CD14-positive monocyte (primary cell): ENCODE results near the gene MCEE. TPM values are rescaled to one million over a fixed set of nuclear protein-coding genes. Genes with fewer than 3 reads are reported as not detected.

Experiments
- DNase-seq, 3 donors: peaks; one replicate each; pipeline ENCODE4 v3.0.0-alpha.2; 2011 to 2022
- H2AFZ ChIP-seq: 2 replicates; pipeline ENCODE4 v1.6.0; 2012; ENCODE audit warnings: mild to moderate bottlenecking, low read depth, low read length, inconsistent platforms; ENCODE audit not compliant: insufficient read depth, poor library complexity, severe bottlenecking
- H3K27ac ChIP-seq, 2 donors: 1 replicate in 1 of 2; 2 replicates in 1 of 2; pipeline ENCODE4 v1.5.1; 2012 to 2013; ENCODE audit warnings: low read length in 2 of 2, control low read depth in 1 of 2, inconsistent platforms in 1 of 2, low read depth in 1 of 2, mild to moderate bottlenecking in 1 of 2
- H3K27me3 ChIP-seq, 2 donors: one replicate each; pipeline versions ENCODE4 v1.6.0 to v1.6.1; 2011 to 2013; ENCODE audit warnings: low read length in 2 of 2; ENCODE audit not compliant: control insufficient read depth in 2 of 2, insufficient read depth in 2 of 2
- H3K36me3 ChIP-seq, 2 donors: replicated peaks in 1 of 2; 1 replicate in 1 of 2; 2 replicates in 1 of 2; pipeline versions ENCODE4 v1.5.1 to v1.6.1; 2012 to 2013; ENCODE audit warnings: low read length in 2 of 2, control low read depth in 1 of 2, inconsistent platforms in 1 of 2, mild to moderate bottlenecking in 1 of 2; ENCODE audit not compliant: insufficient read depth in 2 of 2, control insufficient read depth in 1 of 2
- H3K4me1 ChIP-seq, 2 donors: 1 replicate in 1 of 2; 2 replicates in 1 of 2; pipeline versions ENCODE4 v1.5.1 to v1.6.1; 2012 to 2013; ENCODE audit warnings: low read length in 2 of 2, control low read depth in 1 of 2, inconsistent platforms in 1 of 2, mild to moderate bottlenecking in 1 of 2, moderate library complexity in 1 of 2; ENCODE audit not compliant: insufficient read depth in 2 of 2, control insufficient read depth in 1 of 2
- H3K4me2 ChIP-seq: replicated peaks from 2 replicates; pipeline ENCODE3; 2012; ENCODE audit warnings: low read length, moderate library complexity, mild to moderate bottlenecking; ENCODE audit not compliant: poor library complexity, severe bottlenecking; ENCODE audit errors: extremely low read depth
- H3K4me3 ChIP-seq, 3 experiments: fragments of 200-600 bp in 1 of 3; sonication (generic) in 1 of 3; replicated peaks in 1 of 3; 1 replicate in 2 of 3; 2 replicates in 1 of 3; pipeline ENCODE4 v1.5.1; 2011 to 2013; ENCODE audit warnings: low read length in 3 of 3, mild to moderate bottlenecking in 3 of 3, control low read depth in 2 of 3, low read depth in 2 of 3, inconsistent platforms in 1 of 3, moderate library complexity in 1 of 3
- H3K79me2 ChIP-seq: 2 replicates; pipeline ENCODE4 v1.6.0; 2012; ENCODE audit warnings: mild to moderate bottlenecking, control low read depth, inconsistent platforms, low read length, moderate library complexity; ENCODE audit not compliant: insufficient read depth
- H3K9ac ChIP-seq: 2 replicates; pipeline ENCODE4 v1.6.0; 2017; ENCODE audit warnings: low read length, mild to moderate bottlenecking; ENCODE audit not compliant: insufficient read depth, poor library complexity, severe bottlenecking
- H3K9me3 ChIP-seq, 2 donors: replicated peaks in 1 of 2; 1 replicate in 1 of 2; 2 replicates in 1 of 2; pipeline versions ENCODE4 v1.5.1 to v1.6.1; 2012 to 2013; ENCODE audit warnings: low read length in 2 of 2, control low read depth in 1 of 2; ENCODE audit not compliant: control insufficient read depth in 1 of 2, insufficient read depth in 1 of 2
- H4K20me1 ChIP-seq: 2 replicates; pipeline ENCODE4 v1.6.0; 2012; ENCODE audit warnings: mild to moderate bottlenecking, low read length, control low read depth, moderate library complexity; ENCODE audit not compliant: insufficient read depth
- H3K27ac Mint-ChIP-seq, 7 donors: one replicate each; pipeline ENCODE4 v1.8.0; 2020; ENCODE audit warnings: mild to moderate bottlenecking in 7 of 7, mixed read lengths in 7 of 7, moderate library complexity in 6 of 7, inconsistent platforms in 2 of 7
- H3K27me3 Mint-ChIP-seq, 3 donors: one replicate each; pipeline ENCODE4 v1.8.0; 2021 to 2022; ENCODE audit warnings: low read depth in 3 of 3, mild to moderate bottlenecking in 3 of 3, mixed read lengths in 3 of 3, moderate library complexity in 3 of 3, inconsistent platforms in 1 of 3
- H3K36me3 Mint-ChIP-seq, 2 donors: one replicate each; pipeline ENCODE4 v1.8.0; 2020; ENCODE audit warnings: mixed read lengths in 2 of 2, inconsistent platforms in 1 of 2, mild to moderate bottlenecking in 1 of 2
- H3K4me1 Mint-ChIP-seq: one replicate; pipeline ENCODE4 v1.8.0; 2020; ENCODE audit warnings: mild to moderate bottlenecking, mixed read lengths
- H3K4me3 Mint-ChIP-seq, 2 donors: one replicate each; pipeline ENCODE4 v1.8.0; 2020; ENCODE audit warnings: mild to moderate bottlenecking in 2 of 2, mixed read lengths in 2 of 2, moderate library complexity in 1 of 2
- H3K9me3 Mint-ChIP-seq, 7 donors: one replicate each; pipeline ENCODE4 v1.8.0; 2020 to 2022; ENCODE audit warnings: mixed read lengths in 7 of 7, mild to moderate bottlenecking in 6 of 7, moderate library complexity in 6 of 7, inconsistent platforms in 2 of 7
- WGBS: methylation state at CpG from one replicate; pipeline ENCODE4 v1.1.5; 2013; ENCODE audit warnings: missing lambda C conversion rate; ENCODE audit not compliant: insufficient coverage; 5-methylcytosine and 5-hydroxymethylcytosine counted together
- intact Hi-C, 2 donors: fragments of 100-400 bp; cut with micrococcal nuclease; formaldehyde crosslinking; loops; one replicate each; pipeline versions ENCODE4 v1.15.0 to v1.15.1; 2023
- polyA plus RNA-seq, 3 donors: library from polyadenylated mRNA; depleted of rRNA in 1 of 3; unstranded in 2 of 3; stranded (reverse) in 1 of 3; fragments of 300-500 nt in 2 of 3; fragments of >200 nt in 1 of 3; fragmentation: Illumina TruSeq in 2 of 3; gene quantifications; 1 replicate in 2 of 3; 2 replicates in 1 of 3; pipeline ENCODE4 v1.2.3, GENCODE V29; 2012 to 2021
- TF ChIP-seq, protein P1 (sequence below): fragments of 200-600 bp; IDR thresholded peaks from one replicate; pipeline ENCODE4 v1.8.0; 2022; ENCODE audit warnings: antibody characterized with exemption, mild to moderate bottlenecking

The MCEE gene
- polyA plus RNA-seq, 3 donors: 9.3 to 29.0 (median 24.7) TPM

DNA sequence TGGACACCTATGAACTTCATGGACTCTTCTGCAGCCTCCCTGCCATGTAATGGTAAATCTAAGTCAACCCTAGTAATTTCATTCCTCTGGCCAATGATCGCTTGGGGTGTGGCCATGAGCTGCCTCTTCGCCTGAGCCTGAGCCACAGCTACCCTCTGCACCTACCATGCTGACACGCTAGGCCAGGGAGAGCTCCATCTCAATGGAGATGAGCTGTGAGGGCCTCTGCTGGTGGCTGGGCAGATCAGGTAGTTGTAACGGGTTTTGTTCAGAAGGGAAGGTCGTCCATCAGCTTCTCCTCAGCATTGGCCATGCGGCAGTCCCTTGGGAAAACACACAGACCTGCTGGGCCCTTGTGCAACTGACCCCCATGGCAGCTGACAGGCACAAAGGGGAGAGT lies 24.8 kb upstream of the MCEE start:
- Histone ChIP-seq H3K9ac (no peak overlapping the region), H4K20me1 (no peaks in the 10 kb centered on the region), H3K4me3 (no peak overlapping the region), H2AFZ (no peak overlapping the region), H3K9me3 (no peaks in the 10 kb centered on the region), H3K4me1 (peaks cover 4% of the 10 kb centered on the region in 2 donors), H3K27ac (no peak overlapping the region), H3K36me3 (peaks cover 8 to 10% of the 10 kb centered on the region in 2 donors), H3K27me3 (no peaks in the 10 kb centered on the region), H3K4me2 (no peak overlapping the region), H3K79me2 (no peaks in the 10 kb centered on the region)
- peaks cover 9 to 12% of the 10 kb centered on the region in 2 donors for H3K36me3 Mint-ChIP-seq
- H3K9me3 Mint-ChIP-seq: no peaks in the 10 kb centered on the region
- TF ChIP-seq, protein P1, sequence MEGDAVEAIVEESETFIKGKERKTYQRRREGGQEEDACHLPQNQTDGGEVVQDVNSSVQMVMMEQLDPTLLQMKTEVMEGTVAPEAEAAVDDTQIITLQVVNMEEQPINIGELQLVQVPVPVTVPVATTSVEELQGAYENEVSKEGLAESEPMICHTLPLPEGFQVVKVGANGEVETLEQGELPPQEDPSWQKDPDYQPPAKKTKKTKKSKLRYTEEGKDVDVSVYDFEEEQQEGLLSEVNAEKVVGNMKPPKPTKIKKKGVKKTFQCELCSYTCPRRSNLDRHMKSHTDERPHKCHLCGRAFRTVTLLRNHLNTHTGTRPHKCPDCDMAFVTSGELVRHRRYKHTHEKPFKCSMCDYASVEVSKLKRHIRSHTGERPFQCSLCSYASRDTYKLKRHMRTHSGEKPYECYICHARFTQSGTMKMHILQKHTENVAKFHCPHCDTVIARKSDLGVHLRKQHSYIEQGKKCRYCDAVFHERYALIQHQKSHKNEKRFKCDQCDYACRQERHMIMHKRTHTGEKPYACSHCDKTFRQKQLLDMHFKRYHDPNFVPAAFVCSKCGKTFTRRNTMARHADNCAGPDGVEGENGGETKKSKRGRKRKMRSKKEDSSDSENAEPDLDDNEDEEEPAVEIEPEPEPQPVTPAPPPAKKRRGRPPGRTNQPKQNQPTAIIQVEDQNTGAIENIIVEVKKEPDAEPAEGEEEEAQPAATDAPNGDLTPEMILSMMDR: no peak
- DNase-seq: no peak
- intact Hi-C loops: no loop called here
- H3K4me1 Mint-ChIP-seq: peaks cover 14% of the 10 kb centered on the region
- H3K27ac Mint-ChIP-seq: no peak overlapping the region
- no peak overlapping the region for H3K4me3 Mint-ChIP-seq
- H3K27me3 Mint-ChIP-seq: peaks cover 1 to 7% (median 2%) of the 10 kb centered on the region in 3 donors
- 56% methylated on average over 4 of the region's 6 CpGs for WGBS

DNA sequence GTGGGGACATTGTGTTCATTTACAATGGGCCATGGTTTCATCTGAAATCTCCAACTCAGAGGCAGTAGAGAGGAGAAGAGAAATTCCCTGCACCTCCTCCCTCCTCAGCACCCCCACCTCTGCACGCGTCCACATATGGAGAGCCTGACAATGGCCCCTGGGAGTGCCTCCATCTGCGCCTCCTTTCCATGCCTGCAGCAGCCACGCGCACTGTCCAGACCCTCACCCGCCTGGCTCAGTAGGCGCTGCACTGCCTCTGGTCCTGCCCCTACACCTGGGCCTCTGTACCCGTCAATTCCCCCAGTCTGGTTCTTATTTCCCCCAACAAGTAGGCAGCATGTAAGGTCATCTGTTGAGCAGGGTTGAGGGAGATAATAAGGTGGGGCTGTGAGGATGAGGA lies 24.2 kb upstream of the MCEE start:
- H3K27me3 ChIP-seq: no peaks in the 10 kb centered on the region
- H3K9me3 Mint-ChIP-seq: no peaks in the 10 kb centered on the region
- 100% methylated on average over 4 of the region's 8 CpGs for whole genome bisulfite sequencing
- no peak for DNase-seq
- H4K20me1 ChIP-seq: no peaks in the 10 kb centered on the region
- intact Hi-C loops: no loop called here
- no peak overlapping the region for H3K27ac ChIP-seq
- no peak overlapping the region for H3K9ac ChIP-seq
- no peaks in the 10 kb centered on the region for H3K79me2 ChIP-seq
- no peak overlapping the region for H3K4me3 ChIP-seq
- no peak overlapping the region for H2AFZ ChIP-seq
- peaks cover 4% of the 10 kb centered on the region in 2 donors for H3K4me1 ChIP-seq
- no peak overlapping the region for H3K27ac Mint-ChIP-seq
- no peaks in the 10 kb centered on the region for H3K9me3 ChIP-seq
- peaks cover 1 to 4% (median 2%) of the 10 kb centered on the region in 3 donors for H3K27me3 Mint-ChIP-seq
- TF ChIP-seq, protein P1: no peak
- peaks cover 14 to 16% of the 10 kb centered on the region in 2 donors for H3K36me3 ChIP-seq
- H3K4me1 Mint-ChIP-seq: peaks cover 9% of the 10 kb centered on the region
- H3K36me3 Mint-ChIP-seq: peaks cover 15 to 17% of the 10 kb centered on the region in 2 donors
- no peak overlapping the region for H3K4me3 Mint-ChIP-seq
- no peak overlapping the region for H3K4me2 ChIP-seq
